T1000 (cell line): ENCODE results near the gene LAPTM5.
"Not testable (repeated sequence)": the region's sequence is repeated elsewhere in the genome, so short reads cannot be mapped to it uniquely, and the experiment has no call there.

ENCODE experiments used
- DNase-seq: peaks from one replicate; lab custom pipeline; 2025; ENCODE audit warnings: mixed read lengths; lab: John Stamatoyannopoulos, UW

The LAPTM5 gene

DNA sequence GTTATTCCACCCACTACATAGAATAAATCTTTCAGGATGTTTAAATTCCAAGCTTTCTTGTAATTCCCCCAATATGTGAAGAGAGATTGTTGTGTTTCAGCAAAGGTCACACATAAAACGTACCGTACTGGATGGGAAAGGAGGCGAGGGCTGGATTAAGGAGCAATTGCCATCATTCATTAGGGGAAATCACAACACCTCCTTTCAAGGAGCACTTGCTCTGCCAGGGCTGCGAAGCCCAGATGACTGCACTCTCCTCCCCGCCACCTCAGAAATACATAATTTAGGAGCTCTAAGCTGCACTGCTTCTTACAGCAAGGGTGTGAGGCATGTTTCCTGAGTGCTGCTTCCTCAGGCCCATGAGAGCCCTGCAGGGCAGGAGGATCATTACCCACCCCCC is 63.8 kb downstream of the LAPTM5 start:
- no peak for DNase-seq

DNA sequence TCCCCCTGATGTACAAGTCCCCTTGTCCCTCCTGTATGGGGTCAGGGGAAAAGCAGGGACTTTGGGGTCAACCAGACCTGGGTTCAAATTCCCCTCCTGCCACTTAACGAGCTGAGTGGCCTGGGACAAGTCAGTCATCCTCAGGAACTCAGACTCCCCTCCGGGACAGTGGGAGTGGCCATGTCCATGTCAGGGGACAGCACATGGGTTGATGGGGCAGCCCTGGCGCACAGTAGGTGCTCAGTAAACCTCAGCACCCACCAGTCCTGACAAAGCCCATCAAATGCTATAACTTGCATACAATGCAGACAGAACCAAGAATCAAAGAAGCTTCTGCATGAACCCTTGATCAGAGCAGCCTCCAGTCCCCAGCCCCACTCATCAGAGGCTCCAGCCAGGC is 64.2 kb downstream of the LAPTM5 start:
- DNase-seq = no peak

DNA sequence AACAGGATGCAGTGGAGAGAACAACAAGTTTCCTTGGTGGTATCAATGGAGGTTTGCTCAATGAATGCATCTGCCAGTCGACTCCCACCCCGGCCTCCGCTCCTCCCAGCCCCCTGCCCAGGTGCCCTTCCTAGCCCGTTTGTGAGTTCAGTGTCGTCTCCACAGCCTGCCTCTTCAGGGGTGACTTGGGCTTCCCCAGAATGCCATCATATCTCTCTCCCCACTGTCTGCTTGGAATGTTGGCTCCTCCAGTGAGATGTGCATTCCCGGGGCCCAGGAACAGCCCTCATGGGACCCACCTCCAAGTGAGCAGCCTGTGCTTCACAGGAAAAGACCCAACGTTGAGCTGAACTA is 64.6 kb downstream of the LAPTM5 start:
- no peak for DNase-seq

DNA sequence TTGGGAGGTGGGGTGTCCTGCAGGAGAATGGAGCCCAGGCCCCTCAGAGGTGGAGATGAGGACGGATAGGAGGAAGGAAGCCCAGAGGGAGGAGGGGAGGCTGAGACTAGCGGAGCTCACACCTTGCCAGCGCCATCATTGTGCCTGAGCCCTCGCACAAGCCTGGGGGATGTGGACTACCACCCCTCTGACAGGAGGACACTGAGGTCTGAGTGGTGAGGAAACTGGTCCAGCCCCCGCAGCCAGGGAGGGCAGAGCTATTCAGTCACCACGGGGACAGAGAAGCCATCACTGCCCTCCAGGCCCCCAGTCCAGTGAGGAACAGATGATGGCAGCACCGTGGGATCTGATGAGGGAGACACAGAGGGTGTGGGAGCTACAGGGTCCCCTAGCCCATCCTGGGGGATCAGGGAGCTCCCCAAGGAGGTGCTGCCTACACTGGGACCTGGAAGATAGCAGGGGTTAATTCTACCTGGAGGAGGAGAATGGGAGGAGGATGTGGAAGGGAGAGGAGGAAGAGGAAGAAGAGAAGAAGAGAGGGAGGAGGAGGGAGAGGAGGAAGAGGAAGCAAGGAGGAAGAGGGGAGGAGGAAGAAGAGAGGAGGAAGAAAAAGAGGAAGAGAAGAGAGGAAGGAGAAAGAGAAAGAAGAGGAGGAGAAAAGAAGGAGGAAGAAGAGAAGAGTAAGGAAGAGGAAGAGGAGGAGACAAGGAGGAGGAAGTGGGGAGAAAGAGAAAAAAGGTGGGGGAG is 65.2 kb downstream of the LAPTM5 start:
- no peak for DNase-seq

DNA sequence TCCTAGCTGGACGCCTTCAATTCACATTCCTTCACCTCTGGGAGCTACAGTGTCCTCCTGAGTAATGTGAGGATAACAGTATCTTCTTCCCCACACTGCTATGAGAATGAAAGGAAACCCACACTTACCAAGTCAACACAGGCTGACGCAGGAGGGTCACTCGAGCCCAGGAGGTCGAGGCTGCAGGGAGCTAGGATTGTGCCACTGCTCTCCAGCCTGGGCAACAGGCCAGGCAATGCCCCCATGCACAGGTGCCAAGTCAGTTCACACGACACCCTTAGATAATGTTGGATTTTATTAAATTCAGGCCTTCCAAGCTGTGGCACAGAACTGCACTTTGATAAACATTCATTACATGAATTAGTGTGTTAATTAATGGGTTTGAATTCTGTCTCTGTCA is 66.1 kb downstream of the LAPTM5 start:
- no peak for DNase-seq

DNA sequence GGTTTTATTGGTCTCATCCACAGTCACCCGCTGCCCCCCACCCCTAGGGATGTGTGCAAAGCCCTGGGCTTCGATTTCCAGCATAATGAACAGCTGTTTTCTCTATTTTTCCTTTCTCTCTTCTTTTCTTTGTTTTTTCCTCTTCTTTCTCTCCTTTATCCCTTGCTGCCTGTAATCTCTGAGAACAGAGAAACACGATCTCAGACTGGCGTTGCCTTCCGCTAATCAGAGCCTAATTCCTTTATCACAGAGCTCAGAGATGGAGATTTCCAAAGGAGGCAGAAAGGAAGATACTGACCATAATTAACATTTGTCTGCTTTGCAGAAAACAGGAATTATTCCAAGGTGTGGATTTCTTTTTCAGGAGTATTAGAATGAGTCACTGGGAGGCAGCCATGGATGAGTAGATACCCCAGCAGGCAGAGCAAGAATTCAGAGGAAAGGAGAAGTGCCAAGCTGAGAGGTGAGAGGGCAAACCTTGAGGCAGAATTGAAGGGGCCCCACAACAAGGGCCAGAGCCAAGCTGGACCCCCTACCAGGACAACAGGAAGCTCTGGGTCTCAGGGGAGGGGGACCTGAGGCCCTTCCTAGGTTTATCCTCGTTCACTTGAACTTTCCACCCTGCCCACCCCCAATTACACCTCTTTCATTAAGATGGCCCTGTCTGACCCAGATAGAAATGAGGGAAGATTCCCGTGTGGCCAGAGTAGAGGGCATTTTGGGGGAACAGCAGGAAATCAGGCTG is 67.5 kb downstream of the LAPTM5 start:
- DNase-seq = no peak

DNA sequence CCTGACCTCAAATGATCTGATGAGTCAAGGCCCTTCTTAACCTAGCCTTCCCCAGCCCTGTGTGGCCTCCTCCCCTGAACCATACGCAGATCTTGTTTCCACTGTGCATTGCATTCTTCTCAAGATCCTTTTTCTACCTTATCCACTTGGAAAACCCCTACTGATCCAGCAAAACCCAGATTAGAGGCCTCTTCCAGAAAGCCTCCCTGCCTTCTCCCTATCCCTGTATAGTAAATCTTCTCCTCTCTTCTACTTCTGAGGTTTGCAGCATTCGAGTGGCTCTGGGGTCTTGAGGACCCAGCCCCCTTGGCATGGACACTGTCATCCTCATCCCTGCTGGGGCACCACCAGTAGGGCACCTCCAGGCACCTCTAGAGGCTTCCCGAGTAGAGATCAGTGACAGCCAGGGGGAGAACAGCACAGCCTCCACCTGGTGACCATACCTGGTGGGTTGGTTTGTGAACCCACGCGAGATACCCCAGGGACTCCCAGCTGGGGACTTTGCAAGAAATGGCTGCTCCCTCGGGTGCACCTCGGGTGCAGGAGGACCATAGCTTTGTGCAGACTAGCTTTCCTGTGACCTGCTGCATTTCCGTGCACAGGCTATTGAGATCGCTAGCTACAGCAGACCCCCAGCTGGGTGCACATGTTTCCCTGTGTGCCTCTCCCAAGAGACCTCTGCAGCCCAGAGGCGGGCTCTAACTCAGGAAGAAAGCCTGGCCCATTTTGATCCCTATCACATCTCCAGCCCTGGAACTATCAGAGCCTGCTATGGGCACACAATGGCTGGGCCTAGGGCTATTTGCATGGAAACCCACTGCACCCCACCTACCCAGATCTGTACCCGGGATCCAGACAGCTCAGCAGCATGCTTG is 68.4 kb downstream of the LAPTM5 start:
- DNase-seq = no peak

DNA sequence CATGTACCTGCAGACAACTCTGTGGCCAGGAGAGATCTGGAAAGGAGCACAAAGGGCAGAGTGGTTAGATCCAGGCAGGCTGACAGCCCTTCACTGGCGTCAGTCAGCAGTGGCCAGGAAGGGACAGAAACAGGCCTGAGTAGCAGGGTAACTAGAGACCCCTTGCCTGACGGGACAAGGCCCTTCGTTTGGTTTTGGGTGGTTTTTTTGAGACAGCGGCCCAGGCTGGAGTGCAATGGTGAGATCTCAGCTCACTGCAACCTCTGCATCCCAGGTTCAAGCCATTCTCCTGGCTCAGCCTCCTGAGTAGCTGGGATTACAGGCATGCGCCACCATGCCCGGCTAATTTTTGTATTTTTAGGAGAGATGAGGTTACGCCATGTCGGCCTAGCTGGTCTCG is 69.1 kb downstream of the LAPTM5 start:
- DNase-seq = not testable (repeated sequence)

DNA sequence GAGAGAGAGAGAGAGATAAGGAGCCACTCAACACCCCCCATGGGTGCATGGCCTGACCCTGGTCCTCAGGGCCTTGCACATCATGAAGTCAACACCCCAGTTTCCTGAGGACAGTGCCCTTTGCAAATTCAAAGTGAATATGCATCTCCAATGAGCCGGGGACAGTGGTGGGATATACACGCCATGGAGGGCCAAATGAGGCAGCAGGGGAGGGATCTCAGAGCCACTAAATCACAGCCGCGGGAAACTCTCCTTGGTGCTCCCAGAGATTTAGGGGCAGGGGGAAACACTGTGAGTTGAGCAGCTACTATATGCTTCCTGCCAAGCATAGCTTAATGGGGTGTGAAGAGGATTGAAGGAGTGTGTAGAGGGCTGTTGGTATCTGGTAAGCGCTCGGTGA is 69.7 kb downstream of the LAPTM5 start:
- DNase-seq = no peak

DNA sequence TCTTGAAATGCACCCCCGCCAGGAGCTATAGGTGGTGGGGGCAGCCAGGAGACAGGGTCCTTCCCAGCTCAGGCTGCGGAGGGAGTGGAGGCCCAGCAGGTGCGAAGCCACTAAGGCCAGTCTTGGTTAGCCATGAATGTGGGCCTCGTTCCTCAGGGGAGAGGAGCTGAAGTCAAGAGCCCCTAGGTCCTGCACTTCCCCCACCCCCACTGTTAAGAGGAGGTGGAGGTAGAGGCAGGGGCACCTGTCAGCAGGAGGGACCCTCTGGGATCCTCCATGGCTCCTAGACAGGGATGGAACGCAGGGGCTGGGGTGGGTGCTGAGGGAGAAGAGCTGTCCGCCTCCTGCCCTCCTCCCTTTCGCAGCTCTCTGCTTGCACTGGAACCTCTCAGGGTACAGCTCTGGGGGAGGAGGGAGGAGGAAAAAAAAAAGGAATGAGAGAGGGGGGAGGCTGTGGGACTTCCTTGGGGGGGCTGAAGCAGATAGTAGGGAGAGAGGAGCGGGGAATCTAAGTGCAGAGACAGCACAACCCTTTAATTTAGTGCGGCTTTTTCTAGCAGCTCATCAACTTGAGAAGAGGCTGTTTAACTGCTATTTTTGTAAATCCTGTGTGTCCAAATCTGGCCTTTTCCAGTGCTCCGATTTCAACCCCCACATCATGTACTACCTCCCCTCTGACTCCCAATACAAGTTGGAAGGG is 71.2 kb downstream of the LAPTM5 start:
- DNase-seq = no peak

DNA sequence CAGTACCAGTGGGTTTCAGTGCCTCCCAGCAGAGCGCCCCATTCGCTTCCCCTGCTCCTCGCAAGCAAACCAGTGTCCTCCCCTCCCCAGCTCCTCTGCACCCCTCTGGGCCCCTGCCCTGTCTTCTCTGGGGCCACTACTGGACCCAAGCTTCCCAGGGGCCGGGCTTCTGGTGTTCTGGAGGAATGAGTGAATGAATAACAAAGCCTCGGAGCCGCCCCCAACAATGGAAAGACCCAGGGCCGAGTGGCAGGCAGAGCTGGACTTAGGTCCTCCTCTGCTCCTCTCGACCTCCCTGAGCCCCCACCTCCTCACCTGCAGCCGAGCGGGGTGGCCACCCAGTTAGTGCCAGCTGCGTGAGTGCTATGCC is 71.8 kb downstream of the LAPTM5 start:
- no peak for DNase-seq

DNA sequence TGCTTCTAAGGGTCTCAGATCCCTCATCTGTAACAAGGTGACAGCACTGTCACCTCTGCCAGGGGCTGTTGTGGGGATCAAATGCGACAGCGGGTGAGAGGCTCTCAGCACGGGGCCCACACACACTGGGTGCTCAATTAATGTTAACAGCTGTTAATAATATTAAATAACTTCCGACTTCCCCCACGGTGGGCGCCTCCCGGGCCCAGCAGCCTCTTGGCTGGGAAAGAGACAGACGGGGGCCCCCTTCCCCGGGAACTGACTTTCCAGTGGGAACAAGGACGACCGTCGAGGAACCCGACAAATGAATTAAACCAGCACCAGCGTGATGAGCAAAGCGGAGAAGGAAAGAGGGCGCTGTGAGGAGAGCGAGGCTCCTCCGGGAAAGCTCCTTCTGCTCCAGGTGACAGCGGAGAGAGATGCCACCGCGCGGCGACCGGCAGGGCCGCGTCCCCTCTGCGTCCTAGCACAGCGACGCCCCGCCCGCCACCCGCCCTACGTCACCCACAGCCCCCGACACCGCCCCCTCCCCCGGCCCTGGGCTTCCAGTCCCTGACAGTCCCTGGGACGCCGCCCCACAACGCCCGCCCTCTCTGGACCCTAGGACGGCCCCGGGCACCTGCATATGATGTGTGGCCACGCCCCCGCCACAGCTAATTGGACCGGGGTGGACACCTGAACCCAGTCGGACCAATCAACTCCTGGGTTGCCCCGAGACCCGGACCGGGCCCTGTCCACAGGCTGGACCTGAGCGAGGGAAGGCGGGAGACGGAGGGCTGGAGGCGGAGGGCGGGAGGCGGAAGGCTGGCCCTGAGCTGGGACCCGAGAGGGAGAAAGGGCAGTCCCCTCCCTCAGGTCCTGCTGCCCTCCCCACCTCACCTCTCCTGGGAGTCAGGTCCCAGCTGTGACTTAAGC is 72.4 kb downstream of the LAPTM5 start:
- no peak for DNase-seq

DNA sequence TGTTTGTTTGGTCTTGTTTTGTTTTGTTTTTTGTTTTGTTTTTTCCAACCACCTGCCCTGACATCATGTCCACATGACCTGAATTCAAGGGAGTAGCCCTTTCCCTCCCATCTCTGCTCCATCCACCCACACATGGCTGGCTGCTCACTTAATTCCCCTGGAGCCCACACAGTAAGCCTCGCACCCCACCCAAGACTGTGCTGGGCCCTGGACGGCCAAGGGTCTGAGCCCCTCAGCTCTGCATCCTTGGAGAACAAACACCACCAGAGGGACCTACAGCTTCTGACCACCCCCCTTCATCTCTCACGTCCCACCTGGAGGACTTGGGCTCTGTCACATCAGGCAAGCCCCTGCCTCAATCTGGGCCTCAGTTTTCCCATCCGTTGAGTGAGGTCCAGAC is 73.3 kb downstream of the LAPTM5 start:
- no peak for DNase-seq

DNA sequence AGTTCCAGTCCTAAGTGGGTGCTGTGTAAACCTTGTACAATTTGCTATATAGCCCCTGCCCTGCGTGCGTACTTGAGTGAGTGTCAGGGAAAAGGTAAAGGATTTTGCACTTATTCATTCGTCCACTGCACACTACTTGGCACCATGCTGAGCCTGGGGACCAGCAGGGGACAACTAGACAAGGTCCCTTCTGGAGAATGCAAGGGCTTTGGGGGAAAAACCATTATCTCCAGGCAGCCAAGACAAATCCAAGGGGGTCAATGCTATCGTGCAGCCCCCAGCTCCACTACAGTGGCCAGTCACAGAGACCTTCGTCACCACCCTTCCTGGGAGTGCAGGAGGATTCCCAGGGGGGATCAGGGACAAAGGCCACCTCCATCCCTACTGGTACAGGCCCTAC is 73.9 kb downstream of the LAPTM5 start:
- DNase-seq = no peak
